CD4-positive, alpha-beta memory T cell (primary cell): Measurements from ENCODE around the gene EPHA1. TPM values are rescaled to one million over a fixed set of nuclear protein-coding genes. Genes with fewer than 3 reads are reported as not detected.

ENCODE experiments used
- CTCF ChIA-PET: fragments of 350-600 bp; sonication (Branson Sonifier 250); formaldehyde crosslinking; loops from one replicate; lab custom pipeline; 2021; ENCODE audit warnings: inconsistent platforms; ENCODE audit not compliant: partially characterized antibody; lab: Charles Lee
- POLR2A ChIA-PET: fragments of 350-600 bp; sonication (Branson Sonifier 250); formaldehyde crosslinking; loops from one replicate; lab custom pipeline; 2021; ENCODE audit not compliant: partially characterized antibody; lab: Charles Lee
- DNase-seq, 5 donors: peaks; one replicate each; pipeline versions ENCODE4 v3.0.0 to v3.0.0-alpha.2; 2020 to 2022; ENCODE audit warnings: mixed read lengths in 1 of 5
- H3K27ac ChIP-seq: one replicate; pipeline ENCODE4 v1.7.0; 2013; ENCODE audit warnings: low read depth, low read length
- H3K27me3 ChIP-seq: 2 replicates; pipeline ENCODE4 v1.7.0; 2013; ENCODE audit warnings: mild to moderate bottlenecking, low read length, moderate library complexity; ENCODE audit not compliant: insufficient read depth
- H3K36me3 ChIP-seq: 2 replicates; pipeline ENCODE4 v1.7.0; 2013; ENCODE audit warnings: mild to moderate bottlenecking, low read length, moderate library complexity; ENCODE audit not compliant: insufficient read depth
- H3K4me1 ChIP-seq: 2 replicates; pipeline ENCODE4 v1.7.0; 2013; ENCODE audit warnings: mild to moderate bottlenecking, low read length, moderate library complexity; ENCODE audit not compliant: insufficient read depth
- H3K4me3 ChIP-seq, 2 donors: one replicate each; pipeline ENCODE4 v1.7.0; 2013; ENCODE audit warnings: low read length in 2 of 2, mild to moderate bottlenecking in 1 of 2
- H3K9me3 ChIP-seq, 2 donors: one replicate each; pipeline ENCODE4 v1.7.0; 2013; ENCODE audit warnings: low read length in 2 of 2, control low read depth in 1 of 2; ENCODE audit not compliant: control insufficient read depth in 1 of 2
- H3K27ac Mint-ChIP-seq, 7 donors: one replicate each; pipeline ENCODE4 v1.8.0; 2020 to 2021; ENCODE audit warnings: mixed read lengths in 7 of 7, mild to moderate bottlenecking in 6 of 7, inconsistent platforms in 3 of 7, moderate library complexity in 3 of 7
- H3K27me3 Mint-ChIP-seq, 2 donors: one replicate each; pipeline ENCODE4 v1.8.0; 2020 to 2021; ENCODE audit warnings: mixed read lengths in 2 of 2
- H3K36me3 Mint-ChIP-seq, 2 donors: one replicate each; pipeline ENCODE4 v1.8.0; 2020 to 2021; ENCODE audit warnings: mixed read lengths in 2 of 2, inconsistent platforms in 1 of 2, mild to moderate bottlenecking in 1 of 2
- H3K4me1 Mint-ChIP-seq, 4 donors: one replicate each; pipeline ENCODE4 v1.8.0; 2020 to 2021; ENCODE audit warnings: mixed read lengths in 4 of 4, mild to moderate bottlenecking in 1 of 4
- H3K4me3 Mint-ChIP-seq, 8 donors: one replicate each; pipeline ENCODE4 v1.8.0; 2020 to 2021; ENCODE audit warnings: mixed read lengths in 8 of 8, mild to moderate bottlenecking in 7 of 8, moderate library complexity in 6 of 8, inconsistent platforms in 3 of 8
- H3K9me3 Mint-ChIP-seq, 8 donors: one replicate each; pipeline ENCODE4 v1.8.0; 2020 to 2021; ENCODE audit warnings: mixed read lengths in 8 of 8, mild to moderate bottlenecking in 5 of 8, inconsistent platforms in 3 of 8, moderate library complexity in 1 of 8
- intact Hi-C: fragments of 100-400 bp; cut with micrococcal nuclease; formaldehyde crosslinking; loops from one replicate; pipeline ENCODE4 v1.15.1; 2023
- polyA plus RNA-seq, 2 donors: library from polyadenylated mRNA; unstranded; fragments of 300-500 nt; fragmentation: Illumina TruSeq; gene quantifications; one replicate each; pipeline ENCODE4 v1.2.3, GENCODE V29; 2021
- total RNA-seq, 2 experiments: library from RNA; stranded (reverse); gene quantifications; one replicate each; pipeline ENCODE4 v1.2.3, GENCODE V29; 2021

EPHA1 gene
- total and polyA plus RNA-seq, 4 experiments from 2014 or later, result 4.2 to 34.4 (median 22.5) TPM

GRCh38 chr7:143354376-143354775 is 54.3 kb downstream of the EPHA1 start:
- ChIA-PET CTCF (no interaction called here), POLR2A (no interaction called here)
- Mint-ChIP-seq H3K27ac (peak overlapping the region in 1 of 7 donors; percentile 38), H3K36me3 (no peaks in the 10 kb centered on the region), H3K4me1 (peaks cover 0 to 1% (median 0%) of the 10 kb centered on the region in 4 donors), H3K9me3 (no peaks in the 10 kb centered on the region), H3K4me3 (no peak overlapping the region), H3K27me3 (no peaks in the 10 kb centered on the region)
- Histone ChIP-seq H3K36me3 (no peaks in the 10 kb centered on the region), H3K4me3 (no peak overlapping the region), H3K27me3 (no peaks in the 10 kb centered on the region), H3K27ac (no peak overlapping the region), H3K9me3 (no peaks in the 10 kb centered on the region), H3K4me1 (no peaks in the 10 kb centered on the region)
- intact Hi-C loops, result no loop called here
- no peak for DNase-seq

- intact Hi-C loops, result no loop called here
- POLR2A ChIA-PET, result no interaction called here
Observed at GRCh38 chr7:143352531-143353002, 56.1 kb downstream of the EPHA1 start.

GRCh38 chr7:143351574-143351973 is 57.1 kb downstream of the EPHA1 start:
- H3K4me3 ChIP-seq, result no peak overlapping the region
- no peak for DNase-seq
- H3K36me3 ChIP-seq, result no peaks in the 10 kb centered on the region
- no peaks in the 10 kb centered on the region for H3K27me3 Mint-ChIP-seq
- H3K4me3 Mint-ChIP-seq, result no peak overlapping the region
- POLR2A ChIA-PET, result no interaction called here
- no peaks in the 10 kb centered on the region for H3K9me3 Mint-ChIP-seq
- no peaks in the 10 kb centered on the region for H3K4me1 ChIP-seq
- H3K4me1 Mint-ChIP-seq, result peaks cover 0 to 1% (median 0%) of the 10 kb centered on the region in 4 donors
- CTCF ChIA-PET, result interaction anchor here (1.8 kb wide), 1 partner anchor 111 kb away, joined by 5 read pairs; no protein-coding TSS in a partner anchor
- no peak overlapping the region for H3K27ac Mint-ChIP-seq
- no peaks in the 10 kb centered on the region for H3K27me3 ChIP-seq
- intact Hi-C loops, result no loop called here
- no peaks in the 10 kb centered on the region for H3K9me3 ChIP-seq
- H3K27ac ChIP-seq, result no peak overlapping the region
- no peaks in the 10 kb centered on the region for H3K36me3 Mint-ChIP-seq

More at GRCh38 chr7:143352531-143353002, 56.1 kb downstream of the EPHA1 start:
- CTCF ChIA-PET, result no interaction called here
- DNase-seq, result no peak
- H3K4me3 ChIP-seq, result no peak overlapping the region
- no peaks in the 10 kb centered on the region for H3K9me3 Mint-ChIP-seq
- no peaks in the 10 kb centered on the region for H3K27me3 ChIP-seq
- no peaks in the 10 kb centered on the region for H3K36me3 Mint-ChIP-seq
- H3K36me3 ChIP-seq, result no peaks in the 10 kb centered on the region
- no peaks in the 10 kb centered on the region for H3K27me3 Mint-ChIP-seq
- H3K4me3 Mint-ChIP-seq, result no peak overlapping the region
- H3K4me1 ChIP-seq, result no peaks in the 10 kb centered on the region
- peaks cover 0 to 1% (median 0%) of the 10 kb centered on the region in 4 donors for H3K4me1 Mint-ChIP-seq
- H3K9me3 ChIP-seq, result no peaks in the 10 kb centered on the region
- no peak overlapping the region for H3K27ac ChIP-seq
- H3K27ac Mint-ChIP-seq, result peak overlapping the region in 1 of 7 donors; percentile 29

- no peaks in the 10 kb centered on the region for H3K36me3 Mint-ChIP-seq
- H3K9me3 Mint-ChIP-seq, result no peaks in the 10 kb centered on the region
- Histone ChIP-seq H3K27me3 (no peaks in the 10 kb centered on the region), H3K36me3 (no peaks in the 10 kb centered on the region), H3K9me3 (no peaks in the 10 kb centered on the region), H3K4me1 (no peaks in the 10 kb centered on the region), H3K27ac (no peak overlapping the region), H3K4me3 (no peak overlapping the region)
- no peak overlapping the region for H3K4me3 Mint-ChIP-seq
- ChIA-PET CTCF (interaction anchor here (1.8 kb wide), 1 partner anchor 110 kb away, joined by 5 read pairs; no protein-coding TSS in a partner anchor), POLR2A (no interaction called here)
- no peak overlapping the region for H3K27ac Mint-ChIP-seq
- peaks cover 0 to 1% (median 0%) of the 10 kb centered on the region in 4 donors for H3K4me1 Mint-ChIP-seq
- H3K27me3 Mint-ChIP-seq, result no peaks in the 10 kb centered on the region
- intact Hi-C loops, result no loop called here
- no peak for DNase-seq
Observed at GRCh38 chr7:143351060-143351459, 57.6 kb downstream of the EPHA1 start.

- peaks cover 0 to 6% of the 10 kb centered on the region in 2 donors for H3K27me3 Mint-ChIP-seq
- H3K27ac ChIP-seq, result no peak overlapping the region
- no peaks in the 10 kb centered on the region for H3K36me3 Mint-ChIP-seq
- H3K4me1 Mint-ChIP-seq, result peaks cover 5 to 9% (median 7%) of the 10 kb centered on the region in 4 donors
- H3K4me3 Mint-ChIP-seq, result no peak overlapping the region
- no peaks in the 10 kb centered on the region for H3K36me3 ChIP-seq
- no peaks in the 10 kb centered on the region for H3K9me3 Mint-ChIP-seq
- peaks cover 4% of the 10 kb centered on the region for H3K4me1 ChIP-seq
- no peak for DNase-seq
- H3K27ac Mint-ChIP-seq, result no peak overlapping the region
- ChIA-PET POLR2A (interaction anchor here (0.6 to 1.1 kb wide), 4 partner anchors 13 to 82 kb away, joined by 3 to 4 read pairs (median 3); no protein-coding TSS in a partner anchor), CTCF (interaction anchor here (0.8 to 2.6 kb wide), 9 partner anchors 12 to 108 kb away, joined by 3 to 10 read pairs (median 5); no protein-coding TSS in a partner anchor)
- no peaks in the 10 kb centered on the region for H3K9me3 ChIP-seq
- H3K27me3 ChIP-seq, result no peaks in the 10 kb centered on the region
- no peak overlapping the region for H3K4me3 ChIP-seq
- intact Hi-C loops, result no loop called here
Observed at GRCh38 chr7:143347950-143348349, 60.7 kb downstream of the EPHA1 start.

- intact Hi-C loops, result no loop called here
- peaks cover 4% of the 10 kb centered on the region for H3K4me1 ChIP-seq
- POLR2A ChIA-PET, result interaction anchor here (0.6 to 2.4 kb wide), 6 partner anchors 23 to 107 kb away, joined by 3 to 10 read pairs (median 5); partner anchors contain the start of gene GSTK1
- DNase-seq, result no peak
- H3K36me3 ChIP-seq, result no peaks in the 10 kb centered on the region
- no peak overlapping the region for H3K4me3 ChIP-seq
- Mint-ChIP-seq H3K27ac (no peak overlapping the region), H3K27me3 (peaks cover 0 to 6% of the 10 kb centered on the region in 2 donors), H3K4me3 (peak overlapping the region in 2 of 8 donors; percentile 74 to 87), H3K36me3 (no peaks in the 10 kb centered on the region), H3K4me1 (peaks cover 5 to 9% (median 7%) of the 10 kb centered on the region in 4 donors), H3K9me3 (no peaks in the 10 kb centered on the region)
- H3K9me3 ChIP-seq, result no peaks in the 10 kb centered on the region
- no peak overlapping the region for H3K27ac ChIP-seq
- CTCF ChIA-PET, result interaction anchor here (0.6 to 3.1 kb wide), 33 partner anchors 10 to 106 kb away, joined by 3 to 38 read pairs (median 5); partner anchors contain the start of gene EPHA1
- H3K27me3 ChIP-seq, result no peaks in the 10 kb centered on the region
Observed at GRCh38 chr7:143346018-143346417, 62.6 kb downstream of the EPHA1 start.

- H3K36me3 ChIP-seq, result no peaks in the 10 kb centered on the region
- no peaks in the 10 kb centered on the region for H3K27me3 ChIP-seq
- peaks cover 0 to 6% of the 10 kb centered on the region in 2 donors for H3K27me3 Mint-ChIP-seq
- intact Hi-C loops, result loop anchor here (1.0 kb wide), 3 partner anchors 27 to 105 kb away; partner anchors contain the start of gene EPHA1
- H3K36me3 Mint-ChIP-seq, result no peaks in the 10 kb centered on the region
- no peak overlapping the region for H3K27ac ChIP-seq
- no peaks in the 10 kb centered on the region for H3K9me3 ChIP-seq
- H3K4me1 Mint-ChIP-seq, result peaks cover 5 to 9% (median 7%) of the 10 kb centered on the region in 4 donors
- H3K4me3 ChIP-seq, result no peak overlapping the region
- ChIA-PET CTCF (interaction anchor here (0.6 to 3.1 kb wide), 39 partner anchors 9 to 116 kb away, joined by 3 to 38 read pairs (median 5); partner anchors contain the start of gene EPHA1), POLR2A (interaction anchor here (0.6 to 2.4 kb wide), 7 partner anchors 24 to 107 kb away, joined by 3 to 10 read pairs (median 5); partner anchors contain the start of gene GSTK1)
- H3K4me1 ChIP-seq, result peaks cover 4% of the 10 kb centered on the region
- no peaks in the 10 kb centered on the region for H3K9me3 Mint-ChIP-seq
- DNase-seq, result peak; percentile 52 to 64 (median 58)
- H3K4me3 Mint-ChIP-seq, result peak overlapping the region; percentile 74 to 87 (median 80)
- H3K27ac Mint-ChIP-seq, result peak overlapping the region in 4 of 7 donors; percentile 55 to 70 (median 68)
Observed at GRCh38 chr7:143345428-143345900, 63.2 kb downstream of the EPHA1 start.
